ENCODE data around the gene OR52B2.

Gene OR52B2

DNA sequence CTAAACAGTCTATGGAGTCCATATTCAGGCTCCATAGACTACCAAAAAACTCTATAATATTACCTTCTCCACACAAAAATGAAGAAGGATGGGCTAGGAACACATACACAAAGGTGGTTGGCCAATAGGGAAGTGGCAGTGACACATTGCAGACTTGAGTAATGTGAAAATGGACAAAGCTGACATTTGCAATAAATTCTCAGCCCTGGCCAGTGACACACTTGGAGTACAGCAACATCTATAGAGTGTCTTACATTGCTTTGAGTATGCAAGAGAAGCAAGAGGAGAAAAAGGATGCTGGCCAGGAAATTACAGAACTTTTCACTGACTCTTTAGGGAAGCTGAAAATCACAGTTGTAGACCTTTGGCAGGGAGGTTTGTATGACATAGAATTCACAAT lies 21.6 kb upstream of the OR52B2 start:
- Histone ChIP-seq H4K20me1 (ENCODE audit: insufficient read depth, low read length) (no peaks in the 10 kb centered on the region), H3K9me3 (replicated peaks; ENCODE audit: insufficient read depth, low read length) (no peaks in the 10 kb centered on the region), H3K27ac (ENCODE audit: low read length) (no peak overlapping the region), H3K27me3 (replicated peaks; ENCODE audit: insufficient read depth, low read length) (no peaks in the 10 kb centered on the region), H3K4me1 (ENCODE audit: low read length) (no peaks in the 10 kb centered on the region), H3K9me2 (replicated peaks; ENCODE audit: insufficient read depth, low read length) (no peaks in the 10 kb centered on the region), H3F3A (ENCODE audit: insufficient read depth, low read length) (no peaks in the 10 kb centered on the region), H3K4me2 (ENCODE audit: low read depth, low read length) (no peak overlapping the region), H3K79me2 (ENCODE audit: low read length) (no peaks in the 10 kb centered on the region), H3K36me3 (replicated peaks; ENCODE audit: insufficient read depth, low read length) (no peaks in the 10 kb centered on the region), H2AFZ (ENCODE audit: low read length) (no peak overlapping the region), H3K4me3 (ENCODE audit: low read length) (no peak overlapping the region), H3K9ac (ENCODE audit: low read length) (no peak overlapping the region)
- no peak for DNase-seq
- TF ChIP-seq, protein P1, sequence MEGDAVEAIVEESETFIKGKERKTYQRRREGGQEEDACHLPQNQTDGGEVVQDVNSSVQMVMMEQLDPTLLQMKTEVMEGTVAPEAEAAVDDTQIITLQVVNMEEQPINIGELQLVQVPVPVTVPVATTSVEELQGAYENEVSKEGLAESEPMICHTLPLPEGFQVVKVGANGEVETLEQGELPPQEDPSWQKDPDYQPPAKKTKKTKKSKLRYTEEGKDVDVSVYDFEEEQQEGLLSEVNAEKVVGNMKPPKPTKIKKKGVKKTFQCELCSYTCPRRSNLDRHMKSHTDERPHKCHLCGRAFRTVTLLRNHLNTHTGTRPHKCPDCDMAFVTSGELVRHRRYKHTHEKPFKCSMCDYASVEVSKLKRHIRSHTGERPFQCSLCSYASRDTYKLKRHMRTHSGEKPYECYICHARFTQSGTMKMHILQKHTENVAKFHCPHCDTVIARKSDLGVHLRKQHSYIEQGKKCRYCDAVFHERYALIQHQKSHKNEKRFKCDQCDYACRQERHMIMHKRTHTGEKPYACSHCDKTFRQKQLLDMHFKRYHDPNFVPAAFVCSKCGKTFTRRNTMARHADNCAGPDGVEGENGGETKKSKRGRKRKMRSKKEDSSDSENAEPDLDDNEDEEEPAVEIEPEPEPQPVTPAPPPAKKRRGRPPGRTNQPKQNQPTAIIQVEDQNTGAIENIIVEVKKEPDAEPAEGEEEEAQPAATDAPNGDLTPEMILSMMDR (IDR thresholded peaks at IDR 0.05; ENCODE audit: low read length): no peak
- TF ChIP-seq EZH2 (optimal IDR thresholded peaks at IDR 0.05; ENCODE audit: low read depth, low read length) (no peak), EZH2phosphoT487 (IDR thresholded peaks at IDR 0.05; ENCODE audit: low read length) (no peak)

DNA sequence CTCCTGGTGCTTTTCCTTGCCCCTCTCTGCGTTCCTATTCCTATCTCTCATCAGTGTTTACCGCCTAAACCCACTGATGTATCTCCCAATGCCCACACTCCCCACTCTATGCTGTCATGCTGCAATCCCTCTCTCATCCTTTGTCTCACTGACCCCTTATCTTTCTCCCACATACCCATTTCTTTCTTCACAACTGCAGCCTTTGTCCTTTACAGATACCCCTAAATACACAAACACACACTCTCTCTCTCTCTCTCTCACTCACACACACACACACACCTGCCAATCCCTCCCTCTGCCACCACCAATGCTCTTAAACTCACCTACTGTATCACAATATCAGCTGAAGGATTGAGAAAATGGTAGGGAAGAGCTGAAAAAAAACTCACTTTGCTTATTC lies 5.3 kb upstream of the OR52B2 start:
- TF ChIP-seq EZH2 (optimal IDR thresholded peaks at IDR 0.05; ENCODE audit: low read depth, low read length) (no peak), EZH2phosphoT487 (IDR thresholded peaks at IDR 0.05; ENCODE audit: low read length) (no peak)
- TF ChIP-seq, protein P1 (IDR thresholded peaks at IDR 0.05; ENCODE audit: low read length): no peak
- H3K4me1 ChIP-seq (ENCODE audit: low read length): no peaks in the 10 kb centered on the region
- H4K20me1 ChIP-seq (ENCODE audit: insufficient read depth, low read length): no peaks in the 10 kb centered on the region
- no peak overlapping the region for H3K4me2 ChIP-seq (ENCODE audit: low read depth, low read length)
- H3K9ac ChIP-seq (ENCODE audit: low read length): no peak overlapping the region
- H3K79me2 ChIP-seq (ENCODE audit: low read length): no peaks in the 10 kb centered on the region
- H3K27ac ChIP-seq (ENCODE audit: low read length): no peak overlapping the region
- H3K27me3 ChIP-seq (replicated peaks; ENCODE audit: insufficient read depth, low read length): no peaks in the 10 kb centered on the region
- no peak for DNase-seq
- no peaks in the 10 kb centered on the region for H3K36me3 ChIP-seq (replicated peaks; ENCODE audit: insufficient read depth, low read length)
- no peaks in the 10 kb centered on the region for H3K9me2 ChIP-seq (replicated peaks; ENCODE audit: insufficient read depth, low read length)
- H3F3A ChIP-seq (ENCODE audit: insufficient read depth, low read length): no peaks in the 10 kb centered on the region
- H3K4me3 ChIP-seq (ENCODE audit: low read length): no peak overlapping the region
- no peaks in the 10 kb centered on the region for H3K9me3 ChIP-seq (replicated peaks; ENCODE audit: insufficient read depth, low read length)
- H2AFZ ChIP-seq (ENCODE audit: low read length): no peak overlapping the region

DNA sequence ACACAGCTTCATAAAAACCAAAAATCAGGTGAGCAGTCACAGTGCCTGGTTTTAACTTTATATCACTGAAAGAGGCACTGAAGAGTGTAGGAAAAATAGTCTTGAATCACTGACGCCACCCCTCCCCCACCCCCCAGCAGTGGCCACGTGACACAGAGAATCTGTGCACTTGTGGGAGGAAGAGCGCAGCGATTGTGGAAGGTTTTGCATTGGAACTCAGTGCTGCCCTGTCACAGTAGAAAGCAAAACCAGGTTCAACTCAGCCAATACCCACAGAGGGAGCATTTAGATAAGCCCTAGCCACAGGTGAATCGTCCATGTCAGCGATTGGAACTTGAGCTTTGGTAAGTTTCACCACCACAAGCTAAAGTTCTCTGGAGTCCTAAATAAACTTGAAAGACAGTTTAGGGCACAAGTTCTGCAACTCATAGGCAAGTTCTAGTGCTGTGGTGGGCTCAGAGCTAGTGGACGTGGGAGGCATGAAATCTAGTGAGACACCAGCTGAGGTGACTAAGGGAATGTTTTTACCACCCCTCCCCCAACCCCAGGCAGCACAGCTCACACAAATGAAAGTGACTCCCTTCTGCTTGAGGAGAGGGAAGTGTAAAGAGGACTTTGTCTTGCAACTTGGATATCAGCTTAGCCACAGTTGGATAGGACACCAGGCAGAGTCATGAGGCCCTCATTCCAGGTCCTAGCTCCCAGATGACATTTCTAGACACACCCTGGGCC lies 13.3 kb downstream of the OR52B2 start:
- TF ChIP-seq EZH2 (optimal IDR thresholded peaks at IDR 0.05; ENCODE audit: low read depth, low read length) (no peak), EZH2phosphoT487 (IDR thresholded peaks at IDR 0.05; ENCODE audit: low read length) (no peak)
- TF ChIP-seq, protein P1 (IDR thresholded peaks at IDR 0.05; ENCODE audit: low read length): no peak
- Histone ChIP-seq H3K27ac (ENCODE audit: low read length) (no peak overlapping the region), H3K4me3 (ENCODE audit: low read length) (no peak overlapping the region), H4K20me1 (ENCODE audit: insufficient read depth, low read length) (no peaks in the 10 kb centered on the region), H3K9me3 (replicated peaks; ENCODE audit: insufficient read depth, low read length) (no peaks in the 10 kb centered on the region), H3F3A (ENCODE audit: insufficient read depth, low read length) (no peaks in the 10 kb centered on the region), H3K36me3 (replicated peaks; ENCODE audit: insufficient read depth, low read length) (no peaks in the 10 kb centered on the region), H3K4me1 (ENCODE audit: low read length) (no peaks in the 10 kb centered on the region), H3K79me2 (ENCODE audit: low read length) (no peaks in the 10 kb centered on the region), H3K4me2 (ENCODE audit: low read depth, low read length) (no peak overlapping the region), H3K9ac (ENCODE audit: low read length) (no peak overlapping the region), H3K27me3 (replicated peaks; ENCODE audit: insufficient read depth, low read length) (no peaks in the 10 kb centered on the region), H3K9me2 (replicated peaks; ENCODE audit: insufficient read depth, low read length) (no peaks in the 10 kb centered on the region), H2AFZ (ENCODE audit: low read length) (no peak overlapping the region)
- DNase-seq: no peak
